ENCODE results near the gene ARL3.
A peak's percentile ranks its signal among the peaks of the same experiment; 100 is the strongest.
"Not testable (repeated sequence)": the region's sequence is repeated elsewhere in the genome, so short reads cannot be mapped to it uniquely, and the experiment has no call there.

Gene ARL3

GRCh38 chr10:102713814-102714620 lies at the start of gene ARL3:
TSS of gene ARL3 (minus strand) at chr10:102714397. CDS start at chr10:102714275, 122 bp downstream.
- DNase-seq = peak; percentile 88 to 91 (median 90)

- DNase-seq = no peak
These were observed 48.9 kb upstream of the ARL3 start for GRCh38 chr10:102763037-102763607.

- DNase-seq = no peak
These were observed 48.3 kb upstream of the ARL3 start for GRCh38 chr10:102762401-102763015.

DNA sequence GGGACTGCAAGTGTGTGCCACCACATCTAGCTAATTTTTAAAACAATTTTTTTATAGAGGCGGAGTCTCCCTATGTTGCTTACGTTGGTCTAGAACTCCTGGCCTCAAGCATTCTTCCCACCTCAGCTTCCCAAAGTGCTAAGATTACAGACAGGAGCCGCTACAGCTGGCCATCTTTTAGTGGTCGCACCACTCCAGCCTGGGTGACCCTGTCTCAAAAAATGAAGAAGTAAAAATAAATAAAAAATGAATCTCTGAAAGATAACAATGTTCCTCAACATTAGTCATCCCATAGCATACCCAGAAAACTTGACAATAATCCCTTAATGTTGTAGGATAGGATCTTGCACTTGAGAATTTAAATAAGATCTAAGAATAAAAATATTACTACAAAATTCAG lies 47.8 kb upstream of the ARL3 start:
- DNase-seq = no peak

DNA sequence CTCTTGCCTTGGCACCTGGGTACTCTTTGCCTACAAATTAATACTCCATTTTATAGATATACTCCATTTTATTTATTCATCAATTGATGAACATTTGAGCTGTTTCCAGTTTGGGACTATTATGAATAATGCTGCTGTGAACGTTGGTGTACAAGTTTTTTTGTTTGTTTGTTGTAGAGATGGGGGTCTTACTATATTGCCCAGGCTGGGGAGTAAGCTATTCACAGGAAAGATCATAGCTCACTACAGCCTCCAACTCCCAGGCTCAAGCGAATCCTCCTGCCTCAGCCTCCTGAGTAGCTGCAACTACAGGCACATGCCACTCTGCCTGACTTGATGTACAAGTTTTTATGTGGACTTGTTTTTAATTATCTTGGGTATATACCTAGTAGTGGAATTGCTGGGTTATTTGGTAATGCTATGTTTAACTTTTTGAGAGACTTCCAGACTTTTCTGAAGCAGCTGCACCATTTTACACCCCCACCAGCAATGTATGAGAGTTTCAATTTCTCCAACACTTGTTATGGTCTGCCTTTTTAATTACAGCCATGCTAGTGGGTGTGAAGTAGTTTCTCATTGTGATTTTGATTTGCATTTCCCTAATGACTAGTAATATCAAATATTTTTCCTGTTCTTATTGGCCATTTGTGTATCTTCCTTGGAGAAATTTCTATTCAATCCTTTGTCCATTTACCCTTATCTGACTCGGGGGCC lies 45.5 kb upstream of the ARL3 start:
- no peak for DNase-seq

DNA sequence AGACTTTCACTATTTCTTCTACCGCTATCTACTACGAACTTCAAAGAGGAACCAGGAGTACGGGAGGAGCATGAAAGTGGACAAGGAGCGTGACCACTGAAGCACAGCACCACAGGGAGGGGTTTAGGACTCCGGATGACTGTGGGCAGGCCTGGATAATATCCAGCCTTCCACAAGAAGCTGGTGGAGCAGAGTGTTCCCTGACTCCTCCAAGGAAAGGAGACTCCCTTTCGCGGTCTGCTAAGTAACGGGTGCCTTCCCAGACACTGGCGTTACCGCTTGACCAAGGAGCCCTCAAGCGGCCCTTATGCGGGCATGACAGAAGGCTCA lies 44.7 kb upstream of the ARL3 start:
- DNase-seq = not testable (repeated sequence)

DNA sequence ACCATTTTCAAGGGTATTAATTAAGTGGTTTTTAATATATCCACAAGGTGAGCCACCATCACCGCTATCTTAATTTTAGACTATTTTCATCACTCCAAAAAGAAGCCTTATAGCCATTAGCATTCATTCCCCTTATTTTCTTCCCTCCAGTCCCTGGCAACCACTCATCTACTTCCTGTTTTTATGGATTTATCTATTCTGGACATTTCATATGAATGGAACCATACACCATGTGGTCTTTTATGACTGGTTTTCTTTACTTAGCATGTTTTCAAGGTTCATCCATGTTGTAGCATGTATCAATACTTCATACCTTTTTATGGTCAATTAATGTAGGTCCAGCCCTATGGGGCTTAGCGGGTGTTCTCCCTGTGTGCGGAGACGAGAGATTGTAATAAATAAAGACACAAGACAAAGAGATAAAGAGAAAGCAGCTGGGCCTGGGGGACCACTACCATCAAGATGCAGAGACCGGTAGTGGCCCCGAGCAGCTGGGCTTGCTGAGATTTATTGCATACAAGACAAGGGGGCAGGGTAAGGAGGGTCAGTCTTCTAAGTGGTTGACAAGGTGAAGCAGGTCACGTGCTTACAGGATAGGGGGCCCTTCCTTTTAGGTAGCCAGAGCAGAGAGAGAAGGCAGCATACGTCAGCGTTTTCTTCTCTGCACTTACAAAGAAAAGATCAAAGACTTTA lies 44.2 kb upstream of the ARL3 start:
- DNase-seq = no peak

- no peak for DNase-seq
These were observed 43.1 kb upstream of the ARL3 start for GRCh38 chr10:102757323-102757722.

DNA sequence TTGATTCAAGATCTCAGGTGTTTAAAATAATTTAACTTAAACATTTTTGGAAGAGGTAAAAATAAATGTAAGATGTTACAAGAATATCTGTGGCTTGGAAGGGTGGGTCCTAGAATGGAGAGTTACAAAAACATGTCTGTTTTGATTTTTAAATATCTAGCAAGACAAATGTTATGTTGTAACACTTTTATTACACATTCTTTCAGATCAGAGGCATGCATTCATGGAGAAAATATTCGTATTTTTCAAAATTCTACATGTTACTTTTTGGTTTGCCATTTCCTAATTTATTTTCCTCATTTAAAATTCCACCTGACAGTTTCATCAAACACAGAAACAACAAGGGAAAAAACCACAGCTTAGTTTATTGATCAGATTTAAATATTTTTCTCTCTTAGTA lies 39.5 kb upstream of the ARL3 start:
- no peak for DNase-seq

DNA sequence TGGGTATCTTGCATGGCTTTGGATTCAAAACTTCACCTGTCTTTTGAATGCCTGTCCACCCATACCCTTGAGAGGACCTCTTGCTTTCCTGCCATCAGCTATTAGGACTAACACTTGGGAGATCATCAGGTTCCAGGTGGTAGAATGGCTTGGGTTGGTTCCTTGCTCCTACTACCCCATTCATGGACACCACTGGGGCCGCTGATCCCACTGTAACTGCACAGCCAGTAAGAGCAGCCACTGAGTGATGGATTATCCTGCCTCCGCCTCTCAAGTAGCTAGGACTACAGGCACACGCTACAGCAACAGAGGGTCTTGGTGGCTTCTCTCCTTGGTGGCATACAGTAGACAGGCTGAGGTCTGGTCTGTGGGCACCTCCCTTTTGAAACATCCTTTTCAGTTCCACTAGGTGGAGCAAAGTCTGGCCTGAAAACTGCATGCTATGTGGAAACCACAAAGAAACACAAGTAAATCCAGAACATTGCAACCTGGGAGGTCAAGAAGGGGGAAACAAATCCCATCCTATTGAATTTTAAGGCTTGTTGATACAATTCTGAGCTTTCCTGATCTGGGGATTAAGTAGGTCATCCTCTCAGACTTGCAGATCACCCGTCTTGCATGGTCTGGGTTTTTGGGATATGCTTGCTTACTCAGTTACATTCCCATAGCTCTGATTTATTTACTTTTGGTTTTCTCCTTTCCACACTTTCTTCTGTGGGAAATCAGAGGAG lies 38.9 kb upstream of the ARL3 start:
- no peak for DNase-seq

DNA sequence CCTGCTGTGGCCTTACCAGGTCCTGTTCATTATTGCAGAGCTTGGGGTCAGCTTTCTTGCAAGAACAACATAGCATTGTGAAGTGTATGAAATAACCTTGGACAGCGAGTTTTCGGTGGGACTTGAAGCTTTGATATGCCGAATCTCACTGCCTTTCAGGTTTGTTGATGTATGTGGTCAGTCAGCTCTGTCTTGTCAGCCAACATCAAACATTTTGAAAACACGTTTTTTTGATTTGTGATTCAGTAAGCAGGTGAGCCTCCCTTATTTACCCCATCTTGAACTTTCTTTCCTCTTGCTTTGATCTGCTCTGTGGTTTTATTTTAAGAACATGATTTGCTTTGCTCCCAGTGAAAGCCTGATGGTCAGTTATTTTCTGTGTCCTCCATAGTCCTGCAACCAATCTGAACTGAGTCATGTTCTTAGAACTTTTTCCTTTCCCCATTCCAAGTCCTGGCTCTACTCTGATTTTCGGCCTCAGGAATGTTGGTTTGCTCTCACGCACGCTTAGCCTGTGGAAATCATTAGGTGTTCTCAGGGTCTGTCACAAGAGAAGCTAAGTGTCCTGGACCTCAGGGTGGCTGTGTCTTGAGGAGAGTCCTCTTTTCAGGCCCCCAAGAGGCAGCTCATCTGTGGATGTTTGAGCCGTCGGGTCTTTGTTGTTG lies 38.2 kb upstream of the ARL3 start:
- DNase-seq = no peak

DNA sequence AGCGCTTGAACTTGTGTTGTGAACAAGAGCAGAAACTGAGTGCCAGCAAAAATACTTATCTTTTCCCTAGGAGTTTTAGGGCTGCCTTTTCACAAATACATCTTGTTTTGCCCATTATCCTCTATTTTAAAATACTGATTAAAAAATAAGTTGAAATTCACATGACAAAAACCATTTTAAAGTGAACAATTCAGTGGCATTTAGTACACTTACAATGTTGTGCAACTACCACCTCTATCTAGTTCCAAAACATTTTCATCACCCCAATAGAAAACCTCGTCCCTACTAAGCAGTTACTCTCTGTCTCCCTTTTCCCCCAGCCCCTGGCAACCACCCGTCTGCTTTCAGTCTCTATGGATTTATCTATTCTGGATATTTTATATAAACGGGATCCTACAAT lies 31.0 kb upstream of the ARL3 start:
- DNase-seq = no peak

DNA sequence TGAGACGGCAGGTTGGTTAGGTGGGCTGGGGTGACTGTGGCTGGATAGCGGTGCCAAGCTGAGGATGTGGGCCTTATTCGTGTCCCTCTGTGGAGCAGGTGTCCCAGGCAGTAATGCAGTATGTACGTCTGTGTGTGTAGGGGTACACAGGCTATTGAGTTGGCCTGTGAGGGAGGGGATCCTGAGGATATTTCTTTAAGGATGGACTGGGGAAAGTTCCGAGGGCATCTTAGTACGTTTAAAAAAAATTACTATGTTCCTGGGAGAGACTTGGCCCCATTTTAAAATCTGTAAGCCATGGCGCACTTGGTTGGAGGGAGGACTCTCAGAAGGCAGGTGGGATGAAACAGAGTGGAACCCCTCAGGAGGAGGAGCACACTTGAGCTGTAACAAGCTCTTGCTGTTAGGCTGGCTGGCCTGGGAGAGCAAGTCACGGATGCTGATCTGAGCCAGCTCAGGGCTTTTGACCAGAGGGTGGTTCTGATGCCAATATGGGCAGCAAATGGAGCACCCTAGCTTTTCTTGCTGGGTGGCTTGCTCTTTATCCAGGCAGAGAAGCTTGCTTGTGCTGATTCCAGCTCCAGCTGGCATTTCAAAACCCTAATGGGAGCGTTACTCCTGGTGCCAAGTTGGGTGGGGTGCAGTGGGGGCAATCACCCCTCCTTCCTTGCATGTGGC lies 30.3 kb upstream of the ARL3 start:
- no peak for DNase-seq

DNA sequence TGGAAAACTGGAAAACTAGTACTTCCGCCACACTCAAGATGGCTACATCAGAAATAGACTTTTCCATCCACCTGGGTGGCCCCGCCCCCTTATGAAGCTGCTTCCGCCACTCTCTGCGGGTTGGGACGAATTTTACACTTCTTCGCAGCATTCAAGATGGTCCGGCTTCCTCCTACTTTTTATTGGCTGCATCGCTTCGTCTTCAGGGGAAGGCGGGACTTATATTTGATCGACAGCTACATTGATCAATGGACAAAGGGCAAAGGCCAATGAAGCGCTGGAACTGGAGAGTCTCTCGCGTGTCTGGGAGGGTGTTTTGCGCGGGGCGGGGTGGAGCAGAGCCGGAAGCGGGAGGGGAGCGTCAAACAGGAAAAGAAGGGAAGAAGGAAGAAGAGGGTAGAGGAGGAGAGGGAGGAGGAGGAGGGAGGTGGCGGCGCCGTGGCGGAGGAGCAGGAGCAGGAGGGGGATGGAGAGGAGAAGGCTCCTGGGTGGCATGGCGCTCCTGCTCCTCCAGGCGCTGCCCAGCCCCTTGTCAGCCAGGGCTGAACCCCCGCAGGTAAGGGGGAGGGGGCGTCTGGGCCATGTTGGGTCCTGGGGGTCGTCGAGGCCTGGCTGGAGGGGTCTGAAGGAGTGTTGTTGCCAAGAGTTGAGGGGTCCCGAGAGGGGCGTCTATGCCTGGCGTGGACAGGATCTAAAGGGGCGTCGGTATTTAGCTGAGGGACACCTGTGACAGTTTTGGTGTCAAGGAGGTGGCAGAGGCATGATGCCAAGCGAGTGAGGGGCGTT lies 29.6 kb upstream of the ARL3 start, which contains the start of gene WBP1L:
WBP1L (plus strand) TSS at position 361 of the 786 bp plus-strand sequence; CDS start at position 467, 106 bp downstream.
- DNase-seq = peak; percentile 75 to 86 (median 86)

GRCh38 chr10:102743078-102743587 lies 28.9 kb upstream of the ARL3 start:
- no peak for DNase-seq

GRCh38 chr10:102742313-102742712 lies 28.1 kb upstream of the ARL3 start:
- DNase-seq = not testable (repeated sequence)

GRCh38 chr10:102741726-102742237 lies 27.6 kb upstream of the ARL3 start:
- DNase-seq = no peak

GRCh38 chr10:102740229-102740628 lies 26.0 kb upstream of the ARL3 start:
- DNase-seq = no peak

- no peak for DNase-seq
These were observed 24.5 kb upstream of the ARL3 start for GRCh38 chr10:102738692-102739121.
